NCI-H128 (cell line): ENCODE results near the gene KIAA1958.
"Not testable (repeated sequence)": the region's sequence is repeated elsewhere in the genome, so short reads cannot be mapped to it uniquely, and the experiment has no call there.

ENCODE experiments used
- DNase-seq: peaks from one replicate; lab custom pipeline; 2025; ENCODE audit not compliant: unreplicated experiment; lab: John Stamatoyannopoulos, UW

The KIAA1958 gene

DNA sequence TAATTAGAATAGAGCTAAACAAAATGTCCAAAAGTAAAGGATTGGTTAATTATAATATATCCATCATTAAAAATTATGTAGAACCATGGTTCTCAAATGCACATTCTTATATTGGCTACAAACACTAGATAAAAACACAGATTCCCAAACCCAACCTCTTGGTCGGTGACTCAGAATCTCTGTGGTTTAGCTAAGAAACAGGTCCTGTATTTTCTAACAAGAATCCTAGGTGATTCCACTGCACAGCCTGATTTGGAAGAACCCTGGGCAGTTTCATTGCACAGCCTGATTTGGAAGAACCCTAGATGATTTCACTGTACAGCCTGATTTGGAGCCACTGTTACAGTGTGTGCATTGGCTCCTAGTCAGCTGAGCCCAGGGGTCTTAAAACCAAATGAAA, 67.9 kb downstream of the KIAA1958 start:
- DNase-seq, result no peak

- DNase-seq, result no peak
Observed at GRCh38 chr9:112555101-112555643, 68.5 kb downstream of the KIAA1958 start.

DNA sequence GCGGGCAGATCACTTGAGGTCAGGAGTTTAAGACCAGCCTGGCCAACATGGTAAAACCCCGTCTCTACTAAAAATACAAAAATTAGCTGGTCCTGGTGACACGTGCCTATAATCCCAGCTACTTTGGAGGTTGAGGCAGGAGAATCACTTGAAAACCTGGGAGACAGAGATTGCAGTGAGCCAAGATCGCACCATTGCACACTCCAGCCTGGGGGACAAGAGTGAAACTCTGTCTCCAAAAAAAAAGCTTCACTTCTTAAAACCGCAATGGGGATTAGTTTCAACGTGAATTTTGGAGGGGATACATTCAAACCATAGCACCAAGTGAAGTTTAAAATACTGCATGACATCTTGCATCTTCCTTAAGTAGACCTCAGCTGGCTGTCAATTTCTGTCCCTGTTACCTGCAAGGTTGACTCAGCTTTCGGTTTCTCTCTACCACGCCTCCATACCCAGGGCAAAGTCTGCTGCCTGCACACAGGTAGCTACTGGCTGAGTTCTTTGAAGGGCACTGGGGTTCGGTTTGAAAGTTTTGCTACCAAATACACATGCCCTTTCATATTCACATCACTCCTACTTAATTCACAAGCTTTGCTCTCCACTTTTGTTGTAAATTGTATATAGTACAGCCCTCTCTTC, 69.3 kb downstream of the KIAA1958 start:
- no peak for DNase-seq

GRCh38 chr9:112556497-112557442, 70.1 kb downstream of the KIAA1958 start:
- no peak for DNase-seq

- no peak for DNase-seq
Observed at GRCh38 chr9:112558476-112558875, 71.8 kb downstream of the KIAA1958 start.

GRCh38 chr9:112558978-112559377, 72.4 kb downstream of the KIAA1958 start:
- no peak for DNase-seq

GRCh38 chr9:112559629-112560413, 73.2 kb downstream of the KIAA1958 start:
- DNase-seq, result no peak

DNA sequence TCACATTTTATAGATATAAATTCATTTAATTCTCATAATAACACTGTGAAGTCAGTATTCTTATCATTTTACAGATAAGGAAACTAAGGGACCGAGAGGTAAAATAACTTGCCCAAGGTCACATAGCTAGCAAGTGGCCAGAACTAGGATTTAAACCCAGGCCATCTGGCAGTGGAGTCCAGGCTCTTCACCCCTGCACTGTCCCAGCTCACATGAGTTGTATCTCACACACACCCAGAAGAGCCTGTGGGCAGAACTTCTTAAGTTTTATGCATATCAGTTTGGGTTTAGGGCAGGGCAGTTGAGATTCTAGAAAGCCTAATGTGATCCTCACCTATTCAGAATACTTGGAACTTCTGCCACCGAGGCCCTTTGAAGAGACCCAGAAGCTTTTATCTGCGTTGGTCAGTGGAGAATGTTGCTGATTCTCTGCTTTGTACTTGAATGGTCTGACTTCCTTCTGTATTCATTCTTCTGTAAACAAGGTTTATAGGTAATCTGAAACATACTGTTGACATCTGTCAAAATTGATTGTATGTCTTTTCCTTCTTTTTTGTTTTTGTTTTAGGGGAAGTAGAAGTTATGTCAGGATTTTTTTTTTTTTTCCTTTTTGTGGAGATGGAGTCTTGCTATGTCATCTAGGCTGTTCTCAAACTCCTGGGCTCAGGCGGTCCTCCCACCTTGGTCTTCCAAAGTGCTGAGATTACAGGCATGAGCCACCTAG, 75.8 kb downstream of the KIAA1958 start:
- no peak for DNase-seq

- no peak for DNase-seq
Observed at GRCh38 chr9:112569186-112569585, 82.6 kb downstream of the KIAA1958 start.

GRCh38 chr9:112570671-112571167, 84.1 kb downstream of the KIAA1958 start:
- DNase-seq, result no peak

DNA sequence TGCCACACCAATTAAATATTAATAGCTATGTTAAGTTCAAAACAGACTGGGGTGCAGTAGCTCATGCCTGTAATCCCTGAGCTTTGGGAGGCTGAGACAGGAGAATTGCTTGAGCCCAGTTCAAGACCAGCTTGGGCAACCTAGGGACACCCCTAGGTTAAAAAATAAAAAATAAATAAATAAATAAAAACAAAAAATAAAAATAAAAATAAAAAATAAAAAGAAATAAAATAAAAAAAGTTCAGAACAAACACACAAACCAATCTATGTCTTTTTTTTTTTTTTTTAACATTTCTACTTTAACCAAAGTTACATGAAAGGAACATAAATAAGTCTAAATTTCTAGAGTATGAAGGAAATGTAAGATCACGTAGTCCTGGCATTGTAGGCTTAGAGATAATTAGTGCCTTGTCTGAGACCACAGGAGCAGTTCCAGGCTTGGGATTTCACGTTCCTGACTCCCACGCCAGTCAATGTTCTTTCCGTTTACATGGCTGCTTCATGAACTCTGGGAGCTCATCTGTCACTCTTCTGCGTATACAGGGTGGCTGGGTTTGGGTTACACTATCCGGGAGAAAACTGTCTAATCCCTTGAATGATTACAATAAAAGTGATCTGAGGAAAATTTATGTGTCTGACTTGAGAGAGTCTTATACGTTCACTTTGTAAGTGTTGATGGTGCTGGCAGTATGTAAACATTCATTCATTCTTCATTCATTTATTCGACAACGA, 85.2 kb downstream of the KIAA1958 start:
- no peak for DNase-seq

DNA sequence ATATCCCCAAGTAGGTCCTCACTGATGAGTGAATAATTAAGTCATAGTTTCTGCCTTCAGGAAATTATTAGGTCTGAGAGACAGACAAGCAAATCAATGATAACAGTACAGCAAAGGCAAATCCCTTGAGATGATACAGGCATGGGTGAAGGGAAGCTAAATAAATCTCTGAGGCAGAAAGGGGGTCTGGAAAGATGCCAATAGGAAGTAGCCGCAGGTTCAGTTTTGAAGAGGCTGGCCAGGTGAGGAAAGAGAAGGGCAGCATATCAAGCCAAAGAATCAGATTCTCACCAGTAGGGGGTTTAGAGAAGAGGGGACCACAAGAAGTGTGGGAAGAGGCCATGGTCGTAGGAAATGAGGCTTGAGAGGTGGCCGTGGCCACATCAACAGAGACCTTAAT, 85.8 kb downstream of the KIAA1958 start:
- DNase-seq, result no peak

GRCh38 chr9:112574008-112574407, 87.4 kb downstream of the KIAA1958 start:
- DNase-seq, result no peak

DNA sequence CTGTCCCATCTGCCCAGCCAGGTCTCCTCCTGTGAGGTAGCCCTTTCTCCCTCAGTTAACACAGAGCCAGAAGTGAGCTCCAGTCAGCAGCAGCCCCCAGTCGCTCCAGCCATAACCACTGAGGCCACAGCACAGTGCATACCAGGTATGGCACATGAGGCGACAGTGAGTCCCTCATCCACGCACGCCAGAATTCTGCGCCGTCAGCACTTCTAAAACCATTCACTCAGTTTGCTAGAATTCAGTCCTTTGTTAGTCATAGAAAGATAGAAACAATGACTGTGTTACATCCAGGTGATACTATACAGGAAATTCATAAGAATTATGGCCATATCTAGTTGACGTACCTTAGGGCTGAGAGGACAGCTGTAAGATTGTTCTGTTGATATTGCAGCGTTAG, 88.5 kb downstream of the KIAA1958 start:
- DNase-seq, result no peak

DNA sequence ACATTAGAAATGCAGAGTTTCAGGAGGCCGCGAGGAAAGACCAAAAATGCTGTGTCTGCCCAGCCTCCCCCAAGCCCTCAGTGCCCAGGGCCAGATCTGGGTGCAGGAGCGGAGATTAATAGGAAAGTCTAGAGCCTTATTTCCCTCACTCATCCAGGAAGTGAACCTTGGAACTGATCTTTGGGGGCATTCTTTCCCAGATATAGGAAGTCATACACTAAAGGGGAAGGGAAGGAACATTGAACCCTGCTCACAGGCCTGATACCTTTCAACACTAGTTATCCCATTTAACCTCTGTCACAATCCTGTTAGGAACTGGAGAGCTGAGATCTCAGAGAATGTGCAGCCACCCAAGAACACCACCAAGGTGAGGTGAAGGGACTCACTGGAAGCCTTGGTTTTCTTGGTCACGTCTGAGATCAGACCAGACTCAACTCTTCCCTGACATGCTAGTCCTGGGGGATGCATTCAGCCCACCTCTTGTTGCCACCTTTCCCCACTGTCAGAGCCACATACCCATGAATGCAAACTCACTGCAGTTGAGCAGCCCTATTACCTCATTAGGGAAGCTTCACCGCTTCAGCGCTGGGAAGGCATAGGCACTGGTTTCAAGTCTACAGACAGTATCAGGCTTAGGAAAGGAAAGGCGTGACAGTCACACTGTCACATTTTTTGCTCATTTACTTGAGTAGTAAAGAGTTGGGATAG, 95.0 kb downstream of the KIAA1958 start:
- DNase-seq, result no peak

GRCh38 chr9:112582371-112583262, 96.0 kb downstream of the KIAA1958 start:
- DNase-seq, result no peak

DNA sequence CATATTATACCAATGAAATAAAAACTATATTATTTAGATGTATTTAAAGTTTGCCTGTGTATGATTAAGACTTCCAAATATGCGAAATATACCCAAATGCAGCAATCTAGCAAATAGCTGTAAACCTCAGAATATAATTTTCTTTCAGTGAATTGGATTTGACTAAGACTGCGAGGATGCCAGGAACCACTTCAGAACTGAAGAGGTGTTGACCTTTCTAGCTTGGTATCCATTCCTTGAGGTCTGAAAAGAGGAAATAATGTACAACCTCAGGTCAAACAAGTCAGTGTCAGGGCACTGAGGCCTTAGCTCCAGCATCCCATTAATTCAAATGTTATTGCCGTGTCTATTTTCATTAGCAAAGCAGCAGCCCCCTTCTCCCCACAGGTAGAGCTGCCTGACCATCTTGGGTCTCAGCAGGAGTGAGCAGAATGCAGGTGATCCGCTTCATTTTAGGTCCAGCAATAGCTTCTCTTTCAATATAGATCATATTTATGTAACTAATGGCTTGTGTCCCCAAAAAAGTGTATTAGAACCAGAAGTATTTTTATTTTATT, 100.0 kb downstream of the KIAA1958 start:
- no peak for DNase-seq

DNA sequence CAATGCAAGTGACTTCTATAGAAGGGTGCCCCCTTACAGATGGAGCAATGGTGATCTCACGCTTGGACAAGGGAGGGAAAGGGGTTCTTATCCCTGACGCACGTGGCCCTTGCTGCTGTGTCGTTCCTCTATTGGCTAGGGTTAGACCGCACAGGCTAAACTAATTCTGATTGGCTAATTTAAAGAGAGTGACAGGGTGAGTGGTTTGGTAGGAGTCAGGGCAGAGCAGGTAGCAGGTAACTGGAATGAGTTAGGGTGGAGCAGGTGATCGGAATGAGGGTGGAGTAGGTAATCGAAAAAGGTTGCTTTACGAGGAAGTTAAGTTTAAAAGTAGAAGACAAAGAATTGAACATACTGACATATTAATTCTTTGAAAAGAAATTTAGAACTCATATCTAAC, 105.2 kb downstream of the KIAA1958 start:
- DNase-seq, result not testable (repeated sequence)
